ENCODE results near the gene PNPO.
"Not testable (repeated sequence)": the region's sequence is repeated elsewhere in the genome, so short reads cannot be mapped to it uniquely, and the experiment has no call there.

Gene PNPO

DNA sequence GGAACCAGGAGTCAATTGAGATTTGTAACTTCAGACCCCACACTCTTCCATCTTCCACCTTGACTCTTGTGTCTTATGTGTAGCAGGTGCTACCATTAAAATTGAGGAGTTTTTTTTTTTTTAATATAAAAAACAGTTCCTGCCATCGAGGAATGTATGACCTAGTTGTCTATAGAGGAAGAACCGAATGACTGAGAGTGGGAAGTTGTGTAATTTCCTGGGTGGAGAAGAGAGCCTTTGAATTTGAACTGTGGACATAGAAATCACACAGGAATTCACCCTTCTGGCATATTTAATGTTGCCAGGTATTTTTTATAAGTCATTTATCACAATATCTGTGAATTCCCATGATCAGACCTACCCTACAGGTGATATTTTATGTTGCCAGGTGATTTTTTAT lies 23.4 kb upstream of the PNPO start:
- no peak for DNase-seq (ENCODE audit: low spot score)

DNA sequence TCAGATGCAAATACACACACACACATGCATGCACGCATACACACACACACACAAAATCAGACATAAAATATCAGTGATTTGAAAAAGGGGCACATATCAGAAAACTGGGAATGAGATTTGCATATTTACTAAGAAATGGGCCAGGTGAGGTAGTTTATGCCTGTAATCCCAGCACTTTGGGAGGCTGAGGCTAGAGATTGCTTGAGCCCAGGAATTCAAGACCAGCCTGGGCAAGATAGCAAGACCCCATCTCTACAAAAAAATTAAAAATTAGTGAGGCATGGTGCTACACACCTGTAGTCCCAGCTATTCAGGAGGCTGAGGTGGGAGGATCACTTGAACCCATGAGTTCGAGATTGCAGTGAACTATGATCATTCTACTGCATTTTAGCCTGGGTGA lies 22.4 kb upstream of the PNPO start:
- DNase-seq (ENCODE audit: low spot score): no peak

DNA sequence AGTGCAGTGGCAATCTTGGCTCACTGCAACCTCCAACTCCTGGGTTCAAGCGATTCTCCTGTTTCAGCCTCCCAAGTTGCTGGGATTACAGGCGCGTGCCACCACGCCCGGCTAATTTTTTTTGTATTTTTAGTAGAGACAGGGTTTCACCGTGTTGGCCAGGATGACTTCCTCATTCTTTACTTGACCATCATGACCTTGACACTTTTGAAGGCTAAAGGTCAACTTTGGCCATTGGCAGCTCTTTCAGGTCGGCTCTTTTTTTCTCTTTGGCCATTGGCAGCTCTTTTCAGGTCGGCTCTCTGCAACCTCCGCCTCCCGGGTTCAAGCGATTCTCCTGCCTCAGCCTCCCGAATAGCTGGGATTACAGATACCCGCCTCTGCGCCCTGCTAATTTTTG lies 21.5 kb upstream of the PNPO start:
- not testable (repeated sequence) for DNase-seq (ENCODE audit: low spot score)

DNA sequence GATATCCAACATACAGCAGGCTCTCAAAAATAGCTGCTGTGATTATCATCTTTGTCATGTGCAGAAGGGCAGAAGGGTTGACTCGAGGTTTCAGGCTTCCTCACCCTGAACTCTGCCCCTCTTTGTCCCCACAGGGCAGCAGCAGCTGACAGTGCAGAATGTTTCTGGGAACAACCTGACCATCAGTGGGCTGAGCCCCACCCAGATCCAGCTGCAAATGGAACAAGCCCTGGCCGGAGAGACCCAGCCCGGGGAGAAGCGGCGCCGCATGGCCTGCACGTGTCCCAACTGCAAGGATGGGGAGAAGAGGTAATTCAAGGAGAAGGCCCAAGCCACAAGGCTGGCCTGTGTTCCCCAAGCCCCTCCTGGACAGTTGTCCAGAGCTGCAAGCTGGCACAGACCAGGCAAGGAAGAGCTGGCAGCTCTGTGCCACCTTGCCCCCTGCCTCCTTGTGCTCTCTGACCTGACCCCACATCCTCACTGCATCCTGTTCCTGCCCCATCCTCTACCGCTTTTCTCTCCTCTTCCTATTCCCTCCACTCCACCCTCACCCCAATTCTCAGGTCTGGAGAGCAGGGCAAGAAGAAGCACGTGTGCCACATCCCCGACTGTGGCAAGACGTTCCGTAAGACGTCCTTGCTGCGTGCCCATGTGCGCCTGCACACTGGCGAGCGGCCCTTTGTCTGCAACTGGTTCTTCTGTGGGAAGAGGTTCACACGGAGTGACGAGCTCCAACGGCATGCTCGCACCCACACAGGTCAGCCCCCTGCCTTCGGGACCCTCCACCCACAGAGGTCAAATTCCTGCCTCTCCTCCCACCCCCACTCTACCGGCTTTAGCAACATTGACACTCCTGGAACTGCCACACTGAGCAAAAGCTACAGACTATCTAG lies 16.3 kb upstream of the PNPO start:
- DNase-seq (ENCODE audit: low spot score): no peak

DNA sequence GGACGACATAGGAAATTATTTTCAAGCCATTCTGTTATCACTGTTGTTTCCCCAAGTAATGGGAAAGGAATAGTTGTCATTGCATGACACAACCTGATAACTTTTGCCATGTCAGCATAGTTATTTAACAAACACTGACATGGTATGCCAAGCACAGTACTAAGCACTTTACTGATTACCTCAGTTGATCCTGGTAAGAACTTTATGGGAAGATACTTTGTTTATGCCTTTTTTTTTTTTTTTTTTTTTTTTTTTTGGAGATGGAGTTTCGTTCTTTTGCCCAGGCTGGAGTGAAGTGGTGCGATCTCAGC lies 15.7 kb upstream of the PNPO start:
- no peak for DNase-seq (ENCODE audit: low spot score)

DNA sequence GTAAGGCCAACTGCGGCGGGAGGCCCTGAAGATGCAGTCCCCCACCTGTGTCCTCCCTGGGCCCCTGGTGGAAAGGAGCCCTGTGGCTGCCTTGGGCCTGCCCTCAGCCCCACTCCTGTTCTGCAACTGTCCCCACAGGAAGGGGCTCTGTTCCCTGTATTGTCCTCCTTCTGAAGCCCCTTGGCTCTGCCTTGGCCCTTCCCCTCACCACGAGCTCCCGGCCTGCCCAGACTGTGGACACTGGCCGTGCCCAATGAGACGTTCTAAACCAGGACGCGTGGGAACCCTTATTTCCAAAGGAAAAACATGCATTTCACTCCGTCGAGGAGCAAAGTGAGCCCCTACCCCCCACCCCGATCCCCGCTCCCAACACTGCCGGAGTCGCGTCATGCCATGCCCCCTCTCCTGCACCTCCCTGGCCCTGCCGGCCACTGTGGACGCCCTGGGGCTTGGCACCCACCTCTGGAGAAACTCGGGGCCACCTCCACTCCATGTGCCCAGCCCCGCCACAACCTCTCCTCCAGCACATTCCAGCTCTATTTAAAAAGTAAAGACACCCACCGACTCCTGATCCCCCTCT lies 13.5 kb upstream of the PNPO start:
- DNase-seq (ENCODE audit: low spot score): no peak

DNA sequence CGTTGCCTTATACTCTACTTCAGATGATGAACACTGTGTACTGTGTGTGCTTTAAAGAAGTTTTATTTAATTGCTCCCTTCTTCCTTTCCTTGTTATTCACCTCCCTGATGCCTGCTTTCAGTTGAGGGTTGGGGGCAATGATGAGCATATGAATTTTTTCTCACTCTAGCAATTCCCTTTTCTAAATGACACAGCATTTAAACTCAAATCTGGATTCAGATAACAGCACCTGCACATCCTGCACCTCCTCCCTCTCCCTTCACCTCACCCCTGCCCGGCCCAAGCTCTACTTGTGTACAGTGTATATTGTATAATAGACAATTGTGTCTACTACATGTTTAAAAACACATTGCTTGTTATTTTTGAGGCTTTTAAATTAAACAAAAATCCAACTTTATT lies 13.0 kb upstream of the PNPO start:
- no peak for DNase-seq (ENCODE audit: low spot score)

DNA sequence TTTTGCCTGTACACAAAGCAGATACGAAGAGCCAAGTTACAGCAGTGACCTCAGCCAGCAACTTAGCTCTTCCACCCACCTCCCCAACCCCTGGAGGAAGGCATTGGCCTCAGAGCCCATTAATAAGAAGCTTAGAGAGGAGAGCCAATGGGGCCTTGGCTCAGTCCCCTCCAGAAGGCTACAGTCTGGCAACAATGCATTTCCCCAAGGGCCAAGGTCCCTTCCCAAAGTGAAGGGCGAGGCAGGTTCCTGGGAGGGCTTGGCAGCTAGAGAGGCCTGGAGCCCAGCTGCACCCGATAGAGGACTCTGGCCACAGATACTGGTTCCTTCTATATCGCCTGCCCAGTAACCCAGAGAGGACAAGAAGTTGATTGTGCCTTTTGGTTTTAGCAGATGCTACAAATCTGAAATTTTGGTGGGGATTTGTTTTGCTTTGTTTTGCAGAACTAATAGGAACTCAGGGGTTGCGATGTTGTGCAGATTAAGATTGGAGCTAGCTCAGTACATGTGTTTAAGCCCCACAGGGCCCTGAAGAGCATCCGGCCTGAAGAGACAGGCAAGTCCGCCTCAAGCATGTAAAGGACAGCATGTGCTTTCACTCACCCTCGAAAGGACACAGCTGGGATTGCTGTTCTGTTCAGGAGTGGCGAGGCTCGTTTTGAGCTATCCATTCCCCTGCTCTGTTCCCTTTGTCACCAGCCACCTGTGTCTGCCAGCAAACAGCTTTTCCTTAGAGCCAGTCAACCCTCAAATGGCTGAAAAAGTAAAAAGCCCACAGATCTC lies 12.0 kb upstream of the PNPO start:
- no peak for DNase-seq (ENCODE audit: low spot score)

DNA sequence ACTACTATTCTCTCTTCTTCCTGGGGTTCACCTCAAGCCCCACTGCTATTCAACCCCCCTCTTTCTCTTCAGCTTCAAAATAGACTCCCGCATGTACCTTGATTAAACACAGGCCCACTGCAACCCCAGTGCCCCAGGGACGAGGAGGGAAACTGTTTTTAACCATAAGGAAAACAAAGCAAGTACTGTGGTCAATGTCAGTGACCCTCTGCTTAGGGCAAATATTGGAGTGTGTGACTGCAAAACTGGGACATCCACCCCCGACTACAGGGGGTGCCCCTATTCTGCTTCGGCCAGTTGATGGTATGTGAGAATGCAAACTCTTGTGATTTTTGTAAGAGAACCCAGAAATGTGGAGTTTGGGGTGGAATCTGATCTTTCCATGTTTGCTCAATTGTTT lies 9.5 kb upstream of the PNPO start:
- no peak for DNase-seq (ENCODE audit: low spot score)

DNA sequence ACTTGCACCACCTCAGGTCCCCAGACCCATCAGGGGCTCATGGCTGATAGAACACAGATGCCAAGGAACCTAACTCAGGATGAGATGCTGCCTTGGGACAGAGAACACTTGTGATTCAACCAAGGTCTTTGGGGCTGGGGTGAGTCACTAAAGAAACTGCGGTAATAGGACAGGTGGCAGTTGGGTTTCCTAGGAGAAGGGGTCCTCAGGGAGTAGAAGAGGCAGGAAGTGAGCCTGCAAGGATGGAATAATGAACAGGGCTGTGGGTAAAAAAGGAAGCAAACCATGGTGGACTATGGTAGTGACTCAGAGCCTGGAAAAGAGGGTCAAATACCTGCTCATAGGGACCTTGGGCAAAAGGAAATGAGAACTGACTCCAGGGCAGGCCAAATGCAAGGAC lies 6.5 kb upstream of the PNPO start:
- DNase-seq (ENCODE audit: low spot score): no peak

DNA sequence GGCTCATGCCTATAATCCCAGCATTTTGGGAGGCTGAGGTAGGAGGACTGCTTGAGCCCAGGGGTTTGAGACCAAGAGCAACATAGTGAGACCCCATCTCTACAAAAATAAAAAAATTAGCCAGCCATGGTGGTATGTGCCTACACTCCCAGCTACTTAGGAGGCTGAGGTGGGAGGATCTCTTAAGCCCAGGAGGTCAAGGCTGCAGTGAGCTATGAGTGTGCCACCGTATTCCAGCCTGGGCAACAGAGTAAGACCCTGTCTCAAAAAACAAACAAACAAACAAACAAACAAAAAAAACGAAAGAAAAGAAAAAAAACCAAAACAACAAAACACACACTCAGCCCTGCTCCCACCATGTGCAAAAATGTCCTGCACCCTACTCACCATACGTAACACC lies 5.9 kb upstream of the PNPO start:
- DNase-seq (ENCODE audit: low spot score): not testable (repeated sequence)

DNA sequence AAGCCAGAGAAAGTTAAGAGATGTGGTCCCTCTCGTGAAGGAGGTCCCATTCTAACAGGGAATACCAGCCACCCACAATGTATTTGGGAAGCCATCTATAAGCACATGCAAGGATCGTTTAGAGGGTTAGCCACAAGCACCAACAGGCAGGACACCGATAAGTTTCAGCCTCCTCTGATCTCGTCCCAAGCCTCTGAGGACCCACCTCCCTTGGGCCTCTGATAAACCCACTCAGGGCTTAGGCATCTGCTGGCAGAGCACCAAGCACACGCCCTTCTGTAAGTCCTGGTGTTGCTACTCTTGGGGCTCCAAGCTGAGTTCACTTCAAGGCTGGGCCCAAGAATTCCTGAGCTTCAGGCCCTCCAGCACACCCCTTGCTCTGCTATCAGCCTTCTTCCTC lies 5.4 kb upstream of the PNPO start:
- DNase-seq (ENCODE audit: low spot score): no peak

DNA sequence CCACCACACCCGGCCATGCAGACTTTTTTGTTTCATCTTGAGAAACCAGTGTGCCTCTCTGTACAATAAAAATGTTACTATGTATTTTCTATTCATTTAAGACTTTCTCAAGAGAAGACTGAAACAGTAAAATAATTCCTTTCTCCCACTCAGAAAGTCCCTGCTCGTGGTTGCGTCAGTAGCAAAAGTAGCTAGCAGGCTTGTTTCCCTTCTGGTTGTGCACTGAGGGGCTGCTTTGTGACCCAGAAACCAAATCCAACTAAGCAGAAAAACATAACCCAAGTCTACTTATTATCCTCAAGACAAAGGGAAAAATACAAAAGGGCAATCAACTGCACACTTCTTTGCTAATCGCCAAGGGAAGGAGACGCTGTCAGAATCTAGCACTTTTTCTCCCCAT lies 3.4 kb upstream of the PNPO start:
- DNase-seq (ENCODE audit: low spot score): no peak

DNA sequence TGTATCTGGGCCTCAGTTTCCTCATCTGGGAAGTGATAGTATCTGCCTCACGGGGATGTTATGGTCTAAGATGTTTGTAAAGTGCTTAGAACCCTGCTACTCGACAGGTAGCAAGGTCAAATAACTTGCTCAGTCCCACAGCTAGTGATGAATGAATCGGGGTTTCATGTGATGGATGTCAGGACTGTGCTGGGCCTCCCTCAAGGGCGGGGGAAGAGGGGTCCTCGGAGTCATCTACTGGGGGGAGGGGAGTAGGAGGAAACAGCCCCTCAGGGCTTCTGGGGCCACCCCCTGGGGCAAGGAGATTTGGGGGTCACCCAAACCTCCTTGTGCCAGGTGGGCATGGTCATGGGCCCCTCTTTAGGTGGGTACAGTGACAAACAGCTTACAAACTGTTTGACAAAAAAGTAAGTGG lies 732 bp downstream of the PNPO start:
- DNase-seq (ENCODE audit: low spot score): peak; percentile 43

DNA sequence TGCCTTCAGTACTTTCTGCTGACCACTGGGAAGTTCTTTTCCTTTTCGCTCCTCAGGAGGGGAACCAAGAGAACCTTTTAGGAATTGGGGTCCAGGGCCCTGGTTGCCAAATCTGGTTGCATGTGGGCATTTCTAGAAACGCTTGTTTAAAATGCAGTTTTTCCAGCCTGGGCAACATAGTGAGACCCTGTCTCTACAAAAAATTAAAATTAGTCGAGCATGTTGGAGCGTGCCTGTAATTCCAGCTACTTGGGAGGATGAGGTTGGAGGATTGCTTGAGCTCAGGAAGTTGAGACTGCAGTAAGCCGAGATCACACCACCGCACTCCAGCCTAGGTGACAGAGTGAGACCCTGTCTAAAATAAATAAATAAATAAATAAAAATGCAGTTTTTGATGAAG lies 1.2 kb downstream of the PNPO start:
- no peak for DNase-seq (ENCODE audit: low spot score)

DNA sequence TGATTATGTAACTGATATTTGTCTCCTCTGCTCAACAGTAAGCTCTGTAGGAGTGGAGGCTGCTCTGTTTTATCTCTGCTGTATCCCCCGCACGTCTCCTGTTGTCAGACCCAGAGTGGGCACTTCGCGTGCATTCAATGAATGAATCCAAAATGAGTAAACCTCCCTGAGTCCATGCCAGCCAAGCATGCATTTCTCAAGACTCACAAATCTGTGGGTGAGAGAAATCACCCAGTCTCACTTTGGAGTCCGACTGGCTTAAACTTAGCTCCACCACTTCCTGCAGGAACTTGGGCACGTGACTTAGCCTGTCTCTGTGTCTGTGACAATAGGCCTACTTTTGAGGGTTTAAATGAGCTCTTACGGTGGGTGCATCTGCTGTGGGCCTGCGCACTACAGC lies 3.7 kb downstream of the PNPO start:
- DNase-seq (ENCODE audit: low spot score): no peak

DNA sequence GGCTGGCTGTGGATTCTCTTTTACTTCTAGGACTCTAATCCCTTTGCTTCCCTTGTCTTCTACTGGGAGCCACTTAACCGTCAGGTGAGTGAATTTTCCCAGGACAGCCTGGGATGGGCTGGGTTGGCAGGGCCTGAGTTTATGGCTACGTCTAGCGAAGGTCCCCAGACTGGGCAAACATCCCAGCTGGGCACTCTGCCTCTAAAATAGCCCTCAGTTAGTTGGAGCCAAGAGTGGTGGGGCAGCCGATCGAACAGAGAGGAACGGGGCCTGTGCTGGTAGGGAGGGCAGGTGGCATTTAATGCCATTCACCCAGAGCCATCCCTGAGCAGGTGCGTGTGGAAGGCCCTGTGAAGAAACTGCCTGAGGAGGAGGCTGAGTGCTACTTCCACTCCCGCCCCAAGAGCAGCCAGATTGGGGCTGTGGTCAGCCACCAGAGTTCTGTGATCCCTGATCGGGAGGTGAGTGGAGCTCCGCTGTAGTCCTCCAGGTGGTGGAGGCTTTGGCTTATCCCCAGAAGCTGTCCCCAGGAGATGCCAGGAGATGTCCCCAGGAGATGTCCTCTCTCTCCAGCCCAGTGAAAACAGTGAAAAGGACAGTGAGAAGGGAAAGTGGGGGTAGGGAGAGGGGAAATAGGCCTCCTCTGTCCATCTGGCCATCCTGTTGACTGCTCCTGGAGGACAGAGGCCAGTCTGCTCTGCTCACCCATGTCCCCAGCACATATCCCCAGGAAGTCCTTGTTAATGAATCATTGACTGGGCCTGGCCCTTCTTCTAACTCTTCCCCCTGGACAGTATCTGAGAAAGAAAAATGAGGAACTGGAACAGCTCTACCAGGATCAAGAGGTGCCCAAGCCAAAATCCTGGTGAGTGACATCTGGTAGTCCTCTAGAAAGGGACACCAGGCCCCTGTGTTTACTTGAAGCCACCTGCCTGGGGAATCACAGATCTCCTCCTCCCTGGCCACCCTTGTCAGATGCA lies 4.4 kb downstream of the PNPO start:
- DNase-seq (ENCODE audit: low spot score): no peak

DNA sequence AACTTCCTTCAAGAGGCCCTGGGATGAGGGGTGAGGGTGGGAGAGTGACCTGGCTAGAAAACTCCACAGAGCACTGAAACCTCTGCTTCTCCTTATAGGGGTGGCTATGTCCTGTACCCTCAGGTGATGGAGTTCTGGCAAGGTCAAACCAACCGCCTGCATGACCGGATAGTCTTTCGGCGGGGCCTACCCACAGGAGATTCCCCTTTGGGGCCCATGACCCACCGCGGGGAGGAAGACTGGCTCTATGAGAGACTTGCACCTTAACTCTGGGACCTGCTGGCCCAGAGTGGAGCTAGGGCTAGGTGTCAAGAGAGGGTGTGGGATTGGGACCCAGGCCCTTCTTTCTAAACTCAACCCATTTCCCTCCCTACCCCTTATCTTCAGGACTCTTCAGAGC lies 5.1 kb downstream of the PNPO start:
- DNase-seq (ENCODE audit: low spot score): no peak

DNA sequence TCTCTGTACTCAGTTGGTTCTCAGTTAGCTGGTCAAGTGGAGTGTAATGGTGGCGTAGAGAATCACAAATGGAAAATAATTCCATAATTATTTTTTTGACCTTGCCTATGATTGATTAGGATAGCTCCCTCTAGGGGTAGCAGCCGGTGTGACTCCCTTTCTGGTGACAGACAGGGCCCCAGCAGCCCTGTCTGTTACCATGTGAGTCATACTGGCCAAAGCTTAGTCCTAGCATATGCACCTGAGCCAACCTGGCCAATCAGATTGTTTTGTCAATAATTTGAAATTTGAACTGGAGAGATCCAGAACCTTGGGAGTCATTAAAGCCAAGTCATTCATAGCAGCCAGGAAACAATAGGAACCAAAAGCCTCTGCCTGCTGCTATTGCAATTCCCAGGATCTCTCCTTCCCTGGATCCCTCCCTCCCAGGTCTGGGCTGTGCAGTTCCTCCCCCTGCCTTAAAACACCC lies 5.6 kb downstream of the PNPO start:
- peak; percentile 84 for DNase-seq (ENCODE audit: low spot score)

DNA sequence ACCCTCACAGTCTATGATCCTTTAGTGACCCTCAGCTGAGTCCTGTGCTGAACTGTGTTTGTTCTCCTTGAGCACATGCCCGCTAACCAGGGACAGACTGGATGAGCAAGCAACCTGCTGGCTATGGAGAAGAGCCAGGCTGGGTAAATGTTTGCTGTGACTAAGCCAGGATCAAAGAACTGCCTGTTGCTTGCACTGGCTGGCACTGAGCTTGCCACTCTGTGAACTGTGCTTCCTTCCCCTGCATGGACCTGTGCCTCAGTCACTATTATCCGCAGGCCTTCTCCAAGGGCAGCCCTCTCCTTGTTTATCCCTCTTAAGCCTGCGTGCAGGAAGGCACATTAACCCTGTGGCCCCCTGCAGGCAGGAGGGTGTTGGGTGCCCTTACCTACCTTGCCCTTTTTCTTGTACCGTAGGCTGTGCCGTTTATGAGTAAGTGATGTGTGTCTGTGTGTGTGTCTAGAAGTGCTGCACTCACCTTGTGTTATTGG lies 7.4 kb downstream of the PNPO start:
- DNase-seq (ENCODE audit: low spot score): no peak

DNA sequence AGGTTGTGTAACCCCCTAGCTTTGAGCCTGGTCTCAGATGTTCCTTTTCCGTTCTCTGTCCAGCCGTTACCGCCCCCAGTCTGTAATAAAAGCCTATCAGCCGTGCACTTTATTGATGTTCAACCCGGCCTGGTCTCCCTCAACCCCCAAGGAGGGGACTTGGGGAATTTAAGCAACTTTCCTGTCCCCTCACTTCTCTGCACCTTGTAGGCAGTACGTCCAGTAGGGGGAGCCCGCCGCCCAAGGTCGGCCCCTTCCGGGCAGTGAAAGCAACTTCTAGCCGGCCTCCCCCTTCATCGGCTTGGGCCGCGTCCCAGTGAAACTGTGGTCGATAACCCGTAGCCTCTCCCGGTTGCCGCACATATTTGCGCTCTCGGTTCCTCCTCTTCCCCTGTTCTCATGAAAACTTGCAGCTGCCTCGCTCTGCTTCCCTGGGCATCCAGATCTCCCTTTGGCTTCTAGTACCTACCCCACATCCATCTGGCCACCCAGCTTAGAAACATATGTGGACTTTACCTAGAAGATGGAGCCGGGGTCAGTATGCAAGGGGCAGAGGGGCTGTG lies 7.9 kb downstream of the PNPO start:
- peak; percentile 82 for DNase-seq (ENCODE audit: low spot score)
